HL-60/S4 (cell line): ENCODE results near the gene AKAP6.
"Not testable (repeated sequence)": the region's sequence is repeated elsewhere in the genome, so short reads cannot be mapped to it uniquely, and the experiment has no call there.

Source experiments
- in situ Hi-C: fragments of 300-500 bp; cut with MboI; formaldehyde crosslinking; loops from 2 replicates; pipeline ENCODE4 v1.14.3; 2022; ENCODE audit warnings: low sequenced_read_pairs

Gene AKAP6

DNA sequence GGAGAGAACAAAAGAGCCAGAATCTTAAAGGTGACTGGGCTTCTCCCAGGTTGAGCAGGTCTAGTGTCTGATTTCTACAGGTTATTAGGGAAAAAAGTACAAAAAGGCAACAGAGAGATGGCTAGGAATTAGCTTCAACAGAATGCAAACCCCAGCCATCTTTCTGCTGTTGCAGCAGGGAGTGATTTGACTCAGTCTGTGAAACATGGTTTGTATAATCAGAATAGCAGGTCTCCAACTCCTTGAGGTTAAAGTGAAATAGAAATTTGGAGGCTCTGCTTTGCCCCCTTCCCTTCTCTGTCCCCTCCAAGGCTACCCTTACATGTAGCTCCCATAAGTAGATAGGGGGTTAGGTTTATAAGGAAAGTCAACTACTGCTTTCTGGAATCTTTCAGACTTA lies 105.8 kb downstream of the AKAP6 start:
- in situ Hi-C loops = no loop called here

DNA sequence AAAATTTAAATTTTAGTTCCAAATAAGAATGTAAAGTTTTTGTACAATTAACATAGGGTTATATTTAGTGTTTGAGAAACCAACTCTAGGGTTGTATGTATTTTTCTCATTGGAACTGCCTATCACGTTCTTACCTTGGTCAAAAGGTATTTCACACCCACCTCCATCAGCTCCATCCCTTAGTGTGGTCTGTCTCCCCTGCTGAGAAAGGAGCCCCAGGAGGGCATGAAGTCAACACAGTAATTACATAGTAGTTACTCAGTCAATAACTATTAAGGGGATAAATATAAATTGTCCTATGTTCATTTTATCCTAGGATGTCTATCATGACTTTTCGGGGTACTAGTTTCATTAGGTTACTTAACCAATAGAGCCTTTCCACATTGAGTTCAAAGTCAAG lies 106.3 kb downstream of the AKAP6 start:
- in situ Hi-C loops = no loop called here

DNA sequence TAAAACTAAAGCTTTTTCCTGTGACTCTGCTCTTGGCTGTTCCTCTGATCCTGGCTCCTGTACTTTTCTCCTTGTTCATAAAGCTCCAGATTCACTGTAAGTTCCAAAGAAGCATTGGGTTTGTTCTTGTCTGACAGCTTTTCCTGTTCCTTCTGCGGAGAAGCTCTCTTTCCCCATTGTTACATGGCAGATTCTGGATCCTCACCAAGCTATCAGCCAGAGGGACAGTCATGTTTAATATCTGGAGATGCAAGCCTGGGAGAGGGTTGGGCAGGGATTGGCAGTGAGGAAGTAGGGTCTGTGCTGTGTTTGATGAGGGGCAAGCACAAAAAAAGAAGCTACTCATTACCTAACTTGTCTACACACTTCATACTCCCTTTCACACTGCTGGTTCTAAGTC lies 107.9 kb downstream of the AKAP6 start:
- in situ Hi-C loops = no loop called here

DNA sequence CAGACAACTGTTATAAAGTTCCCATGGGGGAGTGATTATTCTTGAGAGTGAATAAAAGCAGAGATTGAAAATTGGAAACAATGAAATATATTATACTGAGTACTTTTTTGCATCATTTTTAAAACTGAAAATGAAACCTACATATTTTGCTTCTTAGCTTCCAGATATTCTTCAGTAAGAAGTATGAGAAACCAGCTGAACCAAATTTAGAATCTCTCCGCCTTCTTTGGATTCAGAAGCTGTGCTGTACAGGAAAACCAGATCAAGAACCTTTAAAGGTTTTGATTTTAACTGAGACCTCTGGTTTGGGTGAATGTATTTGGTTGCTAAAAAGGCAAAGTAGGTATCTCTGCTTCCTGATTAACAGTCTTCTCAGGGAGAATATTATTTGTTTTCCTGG lies 109.4 kb downstream of the AKAP6 start:
- in situ Hi-C loops = no loop called here

DNA sequence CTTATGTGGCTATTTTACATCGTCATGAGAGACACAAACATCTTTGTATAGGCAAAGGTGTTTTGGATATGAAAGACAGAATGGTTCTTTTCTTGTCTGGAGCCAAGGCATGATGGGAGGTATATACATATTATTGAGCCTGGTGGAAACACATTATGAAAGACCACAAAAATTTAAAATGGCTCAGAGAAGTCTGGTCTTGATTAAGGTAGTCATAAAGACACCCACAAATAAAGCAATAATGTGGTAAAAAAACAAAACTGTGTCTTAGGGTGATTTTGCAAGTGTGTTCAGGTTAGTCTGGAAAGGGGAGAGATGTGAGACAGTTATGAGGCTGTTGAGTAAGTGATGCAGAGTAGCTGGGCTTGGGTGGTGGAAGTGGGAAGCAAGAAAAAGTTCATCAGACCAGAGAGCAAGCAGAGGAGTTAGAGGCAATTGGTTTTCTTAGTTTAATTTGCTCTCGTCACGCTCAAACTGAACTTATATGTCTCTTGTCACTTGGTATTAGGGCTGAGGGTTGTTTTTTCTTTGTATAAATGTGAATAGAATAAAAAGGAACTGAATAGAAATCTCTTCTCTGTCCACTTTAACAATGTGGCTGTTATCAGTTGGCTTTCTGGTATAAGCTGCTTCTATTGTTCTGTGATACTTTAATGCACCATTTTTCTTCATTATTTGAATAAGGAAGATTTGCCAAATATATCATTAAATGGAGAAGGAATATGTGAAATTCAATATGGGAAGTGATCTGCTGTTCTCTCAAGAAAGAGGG lies 115.0 kb downstream of the AKAP6 start:
- in situ Hi-C loops = no loop called here

DNA sequence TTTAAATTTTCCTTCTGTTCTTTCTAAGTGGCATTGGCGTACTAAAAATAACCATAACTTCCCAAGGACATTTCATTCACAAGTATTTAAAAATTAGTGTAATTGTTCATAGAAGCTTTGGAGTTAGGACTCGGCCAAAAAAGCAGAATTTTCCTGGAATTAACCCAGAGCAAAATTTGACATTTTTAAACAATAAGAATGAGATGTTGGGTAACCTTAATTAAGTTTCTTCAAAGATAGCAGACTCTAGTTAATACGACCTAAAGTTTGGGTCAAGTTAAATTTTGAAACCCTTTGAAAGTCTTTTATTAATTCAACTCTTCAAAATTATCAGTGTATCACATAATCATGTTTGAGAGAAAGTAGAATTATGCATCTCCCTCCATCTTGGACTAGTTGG lies 118.3 kb downstream of the AKAP6 start:
- in situ Hi-C loops = no loop called here

DNA sequence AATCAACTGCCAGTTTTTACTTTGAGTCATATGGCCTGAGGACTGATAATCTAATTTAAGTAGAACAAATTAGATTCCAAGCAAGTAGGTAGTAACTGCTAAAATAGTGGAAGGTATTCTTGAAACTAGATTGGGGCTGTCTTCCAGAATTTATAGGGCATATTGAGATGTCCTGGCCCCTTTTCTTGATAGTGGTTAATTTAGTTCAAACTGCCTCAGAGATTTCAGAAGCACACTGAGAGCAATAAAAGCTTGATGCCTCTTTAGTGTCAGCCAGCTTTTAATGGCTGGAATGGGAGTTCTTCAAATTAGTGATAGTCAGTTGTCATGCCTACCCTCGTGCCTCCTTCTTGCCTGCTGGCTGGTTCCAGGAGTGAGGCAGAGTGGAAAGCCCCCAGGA lies 120.5 kb downstream of the AKAP6 start:
- in situ Hi-C loops = no loop called here

DNA sequence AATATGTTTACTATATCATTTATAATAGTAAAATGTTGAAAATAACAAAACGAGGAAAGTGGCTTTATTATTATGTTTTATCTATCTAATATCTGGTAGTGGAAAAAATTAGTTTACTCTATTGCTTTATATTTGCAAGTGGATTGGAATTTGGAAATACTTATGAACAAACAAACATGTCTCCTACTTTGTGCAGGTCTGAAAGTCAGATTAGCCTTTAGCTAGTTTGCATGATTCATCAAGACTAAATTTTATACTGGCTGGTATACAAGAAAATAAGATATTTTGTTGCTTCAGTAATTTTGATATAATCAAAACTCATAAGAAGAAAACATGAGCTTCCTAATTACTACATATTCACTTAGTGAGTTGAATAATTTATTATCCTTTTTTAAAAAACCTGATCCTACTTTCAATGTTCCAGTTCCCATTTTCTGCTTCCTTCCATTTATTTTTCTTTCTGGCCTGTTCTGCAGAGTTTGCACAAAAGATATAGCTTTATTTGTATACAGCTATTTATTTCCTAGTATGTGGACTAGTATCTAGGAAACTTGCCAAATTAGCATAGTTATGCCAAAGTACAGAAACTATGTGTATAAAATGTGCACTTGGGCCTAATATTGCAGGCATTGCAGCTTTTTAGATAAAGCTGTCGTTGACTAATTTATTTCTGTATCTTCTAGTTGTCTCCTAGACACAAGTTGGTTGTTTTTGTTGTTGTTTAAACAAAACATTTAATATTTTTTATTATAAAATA lies 122.0 kb downstream of the AKAP6 start:
- in situ Hi-C loops = no loop called here

DNA sequence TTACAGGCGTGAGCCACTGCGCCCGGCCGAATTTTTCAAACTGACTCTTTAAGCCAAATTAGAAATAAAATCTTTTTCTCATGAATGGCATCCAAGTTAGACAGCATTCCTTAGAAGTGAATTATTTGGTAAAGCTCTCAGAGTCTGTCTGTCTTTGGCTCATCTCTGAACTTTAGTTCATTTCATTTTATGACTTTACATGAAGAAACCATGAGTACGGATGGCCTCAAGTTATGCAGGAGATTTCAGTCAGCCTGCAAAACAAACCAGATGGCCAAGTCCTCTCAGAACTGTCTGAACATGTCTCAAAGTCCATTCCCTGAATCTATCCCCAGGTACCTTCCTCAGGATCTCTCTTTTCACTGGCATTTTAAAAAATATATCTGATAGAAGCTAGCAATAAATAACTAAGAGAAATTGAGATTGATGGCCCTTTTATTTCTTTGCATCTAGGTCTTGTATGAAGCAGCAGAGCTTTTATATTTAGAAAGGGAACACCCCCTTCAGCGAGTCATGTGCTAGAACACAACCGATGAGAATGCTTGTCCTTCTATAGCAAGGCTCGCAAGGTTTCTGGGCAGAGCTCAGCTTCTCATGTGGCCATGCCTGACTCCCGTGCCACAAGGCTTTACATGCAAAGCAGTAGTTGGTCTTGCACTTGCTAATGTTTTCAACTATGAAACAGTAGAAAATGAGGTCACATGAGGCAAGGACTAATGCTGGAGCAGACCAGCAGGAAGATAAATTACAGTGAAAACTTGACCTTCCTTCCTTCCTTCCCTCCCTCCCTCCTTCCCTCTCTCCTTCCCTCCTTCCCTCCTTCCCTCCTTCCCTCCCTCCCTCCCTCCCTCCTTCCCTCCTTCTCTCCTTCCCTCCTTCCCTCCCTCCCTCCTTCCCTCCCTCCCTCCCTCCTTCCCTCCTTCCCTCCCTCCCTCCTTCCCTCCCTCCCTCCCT lies 125.0 kb downstream of the AKAP6 start:
- in situ Hi-C loops = no loop called here

- in situ Hi-C loops = no loop called here
These were observed 128.3 kb downstream of the AKAP6 start for GRCh38 chr14:32457213-32457920.

DNA sequence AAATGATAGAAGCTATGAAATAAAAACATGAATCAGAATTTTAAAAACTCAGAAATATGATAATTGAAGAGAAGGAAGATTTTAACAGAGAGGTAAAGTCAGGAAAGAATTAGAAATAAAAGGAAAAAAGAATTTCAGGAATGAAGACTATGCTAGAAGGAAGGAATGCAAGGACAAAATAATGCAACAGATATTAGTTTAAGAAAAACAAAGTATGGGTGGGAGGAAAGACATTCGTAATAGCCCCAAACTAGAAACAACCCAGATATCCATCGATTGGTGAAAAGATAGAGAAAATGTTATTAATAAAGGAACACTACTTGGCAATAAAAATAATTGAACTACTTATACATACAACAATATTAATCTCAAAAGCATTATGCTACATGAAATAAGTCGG lies 129.6 kb downstream of the AKAP6 start:
- in situ Hi-C loops = no loop called here

DNA sequence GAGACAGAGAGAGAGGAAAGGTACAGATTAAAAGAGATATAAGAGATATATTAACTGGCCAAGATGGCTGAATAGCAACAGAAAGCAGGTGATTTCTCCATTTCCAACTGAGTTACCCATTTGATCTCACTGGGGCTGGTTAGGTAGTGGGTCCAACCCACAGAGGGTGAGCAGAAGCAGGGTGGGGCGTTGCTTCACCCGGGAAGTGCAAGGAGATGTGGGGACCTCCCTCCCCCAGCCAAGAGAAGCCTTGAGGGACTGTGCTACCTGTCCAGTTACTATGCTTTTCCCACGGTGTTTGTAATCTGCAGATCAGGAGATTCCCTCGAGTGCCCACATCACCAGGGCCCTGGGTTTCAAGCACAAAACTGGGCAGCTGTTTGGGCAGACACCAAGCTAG lies 131.2 kb downstream of the AKAP6 start:
- in situ Hi-C loops = no loop called here

GRCh38 chr14:32462553-32462952 lies 133.5 kb downstream of the AKAP6 start:
- in situ Hi-C loops = not testable (repeated sequence)

DNA sequence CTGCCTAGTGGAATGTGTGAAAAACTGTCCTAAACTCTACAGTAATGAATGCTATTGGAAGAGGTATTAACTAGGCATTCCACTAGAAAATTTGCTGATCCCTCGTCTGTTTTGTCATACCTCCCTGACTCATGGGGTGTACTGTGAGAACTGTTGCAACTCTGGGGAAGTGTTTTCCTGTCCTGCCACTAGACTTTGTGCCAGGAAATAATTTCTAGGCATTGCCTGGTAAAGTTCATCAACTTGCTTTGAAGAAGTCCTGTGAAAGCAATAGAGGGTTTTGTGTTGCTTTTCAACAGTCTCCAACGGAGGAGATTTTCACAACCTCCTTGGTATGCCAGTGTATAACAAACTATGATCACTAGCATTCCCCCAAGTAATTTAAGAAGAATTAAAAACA lies 139.9 kb downstream of the AKAP6 start:
- in situ Hi-C loops = no loop called here

DNA sequence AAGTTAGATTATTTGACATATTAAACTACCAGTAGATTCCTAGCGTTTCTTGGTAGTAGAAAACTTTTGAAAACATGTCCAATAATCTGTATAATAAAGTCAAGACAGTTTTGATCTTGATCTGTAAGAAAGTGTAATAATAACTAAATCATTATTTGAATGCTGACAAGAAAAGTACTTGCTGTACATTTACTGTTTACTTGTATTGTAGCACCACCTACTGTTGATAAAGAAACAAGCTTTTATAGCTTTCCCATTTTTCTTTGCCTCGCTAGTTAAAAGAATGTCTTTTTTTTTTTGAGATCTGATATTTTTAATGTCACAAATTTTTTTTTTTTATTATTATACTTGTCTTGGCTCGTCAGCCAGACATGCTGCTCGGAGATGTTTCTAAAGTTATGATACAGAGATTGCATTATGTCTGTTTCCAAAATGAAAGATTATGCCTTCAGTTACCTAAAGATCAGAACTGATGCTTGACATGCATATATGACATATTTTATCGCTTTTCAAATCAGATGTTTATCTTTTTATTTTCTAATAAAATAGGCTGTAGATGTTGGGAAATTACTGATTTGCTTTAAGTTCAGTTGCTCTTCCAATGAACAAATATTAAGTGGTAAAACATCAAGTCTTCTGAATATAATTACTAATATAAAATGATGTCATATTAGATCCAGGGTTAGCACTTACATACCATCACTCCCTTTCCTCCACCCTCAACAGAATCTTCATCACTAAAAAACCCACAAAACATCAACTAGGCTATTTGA lies 140.5 kb downstream of the AKAP6 start:
- in situ Hi-C loops = no loop called here

DNA sequence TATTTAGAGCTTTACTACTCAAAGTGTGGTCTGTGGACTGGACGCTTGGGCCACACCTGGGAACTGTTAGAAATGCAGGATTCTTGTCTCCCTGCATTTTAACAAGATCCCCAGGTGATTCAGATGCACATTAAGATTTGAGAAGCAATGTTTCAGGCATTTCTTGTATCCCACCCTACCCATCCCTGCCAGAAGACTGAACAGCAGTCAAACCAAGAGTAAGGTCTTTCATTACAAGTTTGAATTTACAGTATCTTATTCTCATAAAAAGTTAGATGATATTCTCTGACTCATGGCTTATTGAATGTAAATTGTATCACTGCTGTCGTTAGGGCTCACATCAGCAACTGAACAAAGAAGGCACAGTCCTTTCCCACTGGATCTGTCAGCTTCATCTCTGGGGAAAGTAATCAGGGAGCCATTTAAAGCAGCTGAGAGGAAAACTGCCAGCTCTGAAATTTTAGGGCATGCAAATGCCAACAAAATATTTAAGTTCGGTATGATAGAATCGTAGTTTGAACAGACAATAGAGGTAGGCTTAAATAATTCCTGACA lies 141.1 kb downstream of the AKAP6 start:
- in situ Hi-C loops = no loop called here

DNA sequence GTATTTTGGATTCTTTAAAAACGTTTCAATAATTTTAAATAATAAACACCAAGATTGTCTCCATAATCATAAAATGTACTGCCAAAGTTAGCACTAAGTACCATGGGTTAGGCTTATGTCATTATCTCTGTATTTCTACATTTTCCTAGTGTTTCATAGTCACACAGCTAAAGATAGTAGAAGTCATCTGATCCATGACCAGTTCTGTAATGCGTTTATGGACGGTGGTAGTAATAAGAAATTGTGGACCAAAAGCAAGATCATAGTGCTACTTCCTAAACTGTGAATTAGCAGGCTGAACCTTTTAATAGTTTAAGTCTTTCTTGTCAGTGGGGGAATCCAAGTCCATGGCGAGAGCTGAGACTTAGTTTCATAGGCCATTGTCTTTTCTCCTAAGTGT lies 142.1 kb downstream of the AKAP6 start:
- in situ Hi-C loops = no loop called here

GRCh38 chr14:32472076-32472475 lies 143.0 kb downstream of the AKAP6 start:
- in situ Hi-C loops = no loop called here
